Spleen (tissue), 11 donors: ENCODE data around the gene COL4A2. TPM values are rescaled to one million over a fixed set of nuclear protein-coding genes. Genes with fewer than 3 reads are reported as not detected.
"Not testable (repeated sequence)": the region's sequence is repeated elsewhere in the genome, so short reads cannot be mapped to it uniquely, and the experiment has no call there.

ENCODE experiments used
- DNase-seq: peaks from one replicate; pipeline ENCODE4 v3.0.0-alpha.2; 2020
- H3K27ac ChIP-seq, 8 donors: fragments of 200-600 bp; sonication (generic) in 7 of 8; 1 replicate in 4 of 8; 2 replicates in 4 of 8; pipeline versions ENCODE4 v1.5.0 to v1.8.0; 2016 to 2021; ENCODE audit warnings: inconsistent platforms in 4 of 8, mild to moderate bottlenecking in 4 of 8, moderate library complexity in 1 of 8
- H3K27me3 ChIP-seq, 7 donors: fragments of 200-600 bp; sonication (generic) in 6 of 7; replicated peaks in 1 of 7; 1 replicate in 4 of 7; 2 replicates in 3 of 7; pipeline versions ENCODE4 v1.5.0 to v1.8.0; 2016 to 2021; ENCODE audit warnings: inconsistent platforms in 3 of 7, mild to moderate bottlenecking in 1 of 7
- H3K36me3 ChIP-seq, 6 donors: fragments of 200-600 bp; sonication (generic) in 5 of 6; 1 replicate in 4 of 6; 2 replicates in 2 of 6; pipeline versions ENCODE4 v1.5.0 to v1.8.0; 2016 to 2021; ENCODE audit warnings: inconsistent platforms in 2 of 6
- H3K4me1 ChIP-seq, 6 donors: fragments of 200-600 bp; sonication (generic) in 5 of 6; 1 replicate in 3 of 6; 2 replicates in 3 of 6; pipeline versions ENCODE4 v1.5.0 to v1.8.0; 2016 to 2021; ENCODE audit warnings: inconsistent platforms in 3 of 6
- H3K4me3 ChIP-seq, 8 donors: fragments of 200-600 bp; sonication (generic) in 7 of 8; 1 replicate in 4 of 8; 2 replicates in 4 of 8; pipeline versions ENCODE4 v1.5.0 to v1.8.0; 2016 to 2021; ENCODE audit warnings: inconsistent platforms in 4 of 8, mild to moderate bottlenecking in 4 of 8, moderate library complexity in 2 of 8
- H3K9me3 ChIP-seq, 8 donors: fragments of 200-600 bp; sonication (generic) in 7 of 8; 1 replicate in 4 of 8; 2 replicates in 4 of 8; pipeline versions ENCODE4 v1.5.0 to v1.8.0; 2016 to 2021; ENCODE audit warnings: inconsistent platforms in 4 of 8
- CTCF ChIP-seq, 11 experiments: fragments of 200-600 bp in 7 of 11; fragments of 450-650 bp in 4 of 11; sonication (generic) in 4 of 11; IDR thresholded peaks in 8 of 11; conservative IDR thresholded peaks in 3 of 11; 1 replicate in 7 of 11; 2 replicates in 4 of 11; pipeline versions ENCODE4 v1.4.0 to v1.8.0; 2016 to 2021; ENCODE audit warnings: antibody characterized with exemption in 11 of 11, inconsistent platforms in 4 of 11, mild to moderate bottlenecking in 1 of 11
- POLR2A ChIP-seq, 3 donors: fragments of 450-650 bp; IDR thresholded peaks; one replicate each; pipeline ENCODE4 v1.5.1; 2017; ENCODE audit warnings: antibody characterized with exemption in 3 of 3, mild to moderate bottlenecking in 1 of 3
- POLR2AphosphoS5 ChIP-seq, 3 donors: sonication (generic); formaldehyde crosslinking; IDR thresholded peaks; one replicate each; pipeline ENCODE4 v1.5.1; 2017; ENCODE audit warnings: antibody characterized with exemption in 3 of 3
- WGBS, 5 donors: extraction: QIAGEN DNeasy Blood & Tissue Kit in 3 of 5; methylation state at CpG; one replicate each; pipeline versions ENCODE4 v1.1.5 to v1.1.7; 2013 to 2018; 5-methylcytosine and 5-hydroxymethylcytosine counted together
- intact Hi-C: fragments of 100-400 bp; cut with DNase I; formaldehyde crosslinking; loops from one replicate; pipeline ENCODE4 v1.15.0; 2023; ENCODE audit warnings: low total_unique reads
- polyA plus RNA-seq, 3 donors: library from polyadenylated mRNA; stranded (reverse); fragments of 200-250 nt; gene quantifications; one replicate each; pipeline ENCODE4 v1.2.1, GENCODE V29; 2013
- total RNA-seq, 7 donors: library from RNA; depleted of rRNA in 3 of 7; stranded (reverse); fragments of >200 nt in 3 of 7; fragmentation: NEBNext Ultra II Directional in 4 of 7; extraction: Animal tissue kit (Norgen Biotek cat#: 25700) in 4 of 7; gene quantifications; one replicate each; pipeline versions ENCODE4 v1.1.0 to v1.2.1, GENCODE V29; 2016 to 2021
- donor health status: healthy with polysubstance abuse.
- donor health status: DM: no; HTN: no; CAD: no; lungs with moderate emphysema.
- donor health status: DM: no; HTN: no; CAD: no.
- donor health status: Bipolar disorder and iron deficiency.
- donor health status: healthy.
- donor health status: DM: no; HTN: no; CAD: no.
- donor health status: DM: yes; HTN: yes; CAD: no.

The COL4A2 gene
- total and polyA plus RNA-seq, 10 donors = 52.6 to 712 (median 337) TPM

- DNase-seq = peak; percentile 41
- 80 to 92% (median 91%) methylated on average over 7 of the region's 7 CpGs for WGBS, 5 donors
- Histone ChIP-seq H3K36me3 (peaks cover 0 to 7% (median 0%) of the 10 kb centered on the region in 6 donors), H3K4me1 (peaks cover 10 to 92% (median 38%) of the 10 kb centered on the region in 6 donors), H3K27me3 (no peaks in the 10 kb centered on the region), H3K27ac (peak overlapping the region in 5 of 8 donors; percentile 15 to 82 (median 81)), H3K9me3 (no peaks in the 10 kb centered on the region), H3K4me3 (no peak overlapping the region)
- no peak for TF ChIP-seq POLR2AphosphoS5 (IDR thresholded peaks at IDR 0.05)
- no peak for TF ChIP-seq CTCF (IDR thresholded peaks at IDR 0.05 in 8 of 11, conservative IDR thresholded peaks at IDR 0.05 in 3 of 11)
- TF ChIP-seq POLR2A (IDR thresholded peaks at IDR 0.05) = no peak
- intact Hi-C loops = no loop called here
Observed at GRCh38 chr13:110531100-110531499, 224.0 kb downstream of the COL4A2 start.

- Histone ChIP-seq H3K27me3 (no peaks in the 10 kb centered on the region), H3K27ac (peak overlapping the region in 7 of 8 donors; percentile 2 to 82 (median 63)), H3K4me3 (no peak overlapping the region), H3K4me1 (peaks cover 8 to 92% (median 36%) of the 10 kb centered on the region in 6 donors), H3K9me3 (no peaks in the 10 kb centered on the region), H3K36me3 (peaks cover 0 to 8% (median 0%) of the 10 kb centered on the region in 6 donors)
- intact Hi-C loops = no loop called here
- TF ChIP-seq POLR2AphosphoS5 (IDR thresholded peaks at IDR 0.05) (peak in 1 of 3 donors; percentile 64), POLR2A (IDR thresholded peaks at IDR 0.05) (no peak), CTCF (IDR thresholded peaks at IDR 0.05 in 8 of 11, conservative IDR thresholded peaks at IDR 0.05 in 3 of 11) (no peak)
- 80 to 93% (median 86%) methylated on average over 9 of the region's 9 CpGs for WGBS, 5 donors
- DNase-seq = peak; percentile 75
Observed at GRCh38 chr13:110531671-110532083, 224.6 kb downstream of the COL4A2 start.

GRCh38 chr13:110532258-110532657, 225.2 kb downstream of the COL4A2 start:
- H3K9me3 ChIP-seq, H3K4me3 ChIP-seq, H3K36me3 ChIP-seq, DNase-seq, intact Hi-C loops, H3K27me3 ChIP-seq: not testable (repeated sequence)
- WGBS, 5 donors = 63 to 82% (median 79%) methylated on average over 2 of the region's 2 CpGs
- Histone ChIP-seq H3K4me1 (peaks cover 12 to 93% (median 38%) of the 10 kb centered on the region in 6 donors), H3K27ac (peak overlapping the region in 7 of 8 donors; percentile 2 to 82 (median 63))

GRCh38 chr13:110533771-110534670, 226.9 kb downstream of the COL4A2 start:
- Histone ChIP-seq H3K9me3 (no peaks in the 10 kb centered on the region), H3K4me1 (peaks cover 21 to 93% (median 44%) of the 10 kb centered on the region in 6 donors), H3K36me3 (peaks cover 0 to 8% (median 0%) of the 10 kb centered on the region in 6 donors), H3K27me3 (no peaks in the 10 kb centered on the region), H3K27ac (peak overlapping the region in 7 of 8 donors; percentile 3 to 82 (median 63)), H3K4me3 (no peak overlapping the region)
- TF ChIP-seq POLR2AphosphoS5 (IDR thresholded peaks at IDR 0.05) = peak in 1 of 3 donors; percentile 29
- no peak for TF ChIP-seq POLR2A (IDR thresholded peaks at IDR 0.05)
- no peak for TF ChIP-seq CTCF (IDR thresholded peaks at IDR 0.05 in 8 of 11, conservative IDR thresholded peaks at IDR 0.05 in 3 of 11)
- intact Hi-C loops = no loop called here
- DNase-seq = no peak
- 77 to 84% (median 81%) methylated on average over 14 to 16 of the region's 16 CpGs for WGBS, 5 donors
